K562 (cell line): Measurements from ENCODE around the gene MCM9. TPM values are rescaled to one million over a fixed set of nuclear protein-coding genes. Genes with fewer than 3 reads are reported as not detected.

Source experiments
- CREB1 ChIP-seq, 2 experiments: sonication (generic) in 1 of 2; formaldehyde crosslinking in 1 of 2; IDR thresholded peaks; 2 replicates each; pipeline versions ENCODE4 v1.6.1 to v1.8.0; 2012 to 2022; ENCODE audit warnings: inconsistent platforms in 1 of 2, mild to moderate bottlenecking in 1 of 2, missing genetic modification reagents in 1 of 2, moderate library complexity in 1 of 2
- EHMT2 ChIP-seq: fragments of 450-650 bp; IDR thresholded peaks from 2 replicates; pipeline ENCODE4 v1.6.1; 2018; ENCODE audit warnings: antibody characterized with exemption
- GTF2A2 ChIP-seq: IDR thresholded peaks from 2 replicates; pipeline ENCODE4 v1.6.1; 2016; ENCODE audit warnings: mild to moderate bottlenecking, missing genetic modification characterization, missing compliant biosample characterization
- GTF2E2 ChIP-seq: fragments of 200-800 bp; sonication (Bioruptor generic); IDR thresholded peaks from 2 replicates; pipeline ENCODE4 v1.6.1; 2016; ENCODE audit warnings: missing genetic modification characterization, missing compliant biosample characterization
- KDM5B ChIP-seq: fragments of 200-600 bp; sonication (generic); IDR thresholded peaks from 2 replicates; pipeline ENCODE4 v1.6.1; 2012; ENCODE audit warnings: low read depth, mild to moderate bottlenecking, moderate library complexity, low read length, control low read depth, inconsistent platforms; ENCODE audit not compliant: insufficient replicate concordance
- NR1H2 ChIP-seq: sonication (generic); formaldehyde crosslinking; IDR thresholded peaks from 2 replicates; pipeline ENCODE4 v1.4.0; 2020; ENCODE audit warnings: mild to moderate bottlenecking, missing genetic modification reagents
- POLR2AphosphoS5 ChIP-seq: IDR thresholded peaks from 2 replicates; pipeline ENCODE4 v1.6.1; 2011; ENCODE audit warnings: mild to moderate bottlenecking, low read depth, low read length, moderate library complexity; ENCODE audit not compliant: control insufficient read depth, insufficient read depth
- RBM14 ChIP-seq: fragments of 200-400 bp; formaldehyde crosslinking; IDR thresholded peaks from 2 replicates; pipeline ENCODE4 v1.6.1; 2018; ENCODE audit warnings: low read depth, mild to moderate bottlenecking, low read length, moderate library complexity, borderline replicate concordance; ENCODE audit not compliant: insufficient read depth
- TAF1 ChIP-seq: IDR thresholded peaks from 2 replicates; pipeline ENCODE4 v1.6.1; 2011; ENCODE audit warnings: mild to moderate bottlenecking, low read length, moderate library complexity; ENCODE audit not compliant: insufficient read depth, control insufficient read depth, severe bottlenecking; ENCODE audit errors: extremely low read depth
- THAP12 ChIP-seq: fragments of 250-450 bp; sonication (Bioruptor Pico); IDR thresholded peaks from 2 replicates; pipeline ENCODE4 v1.9.0; 2021; ENCODE audit warnings: mild to moderate bottlenecking, inconsistent platforms
- ZNF224 ChIP-seq: sonication (generic); formaldehyde crosslinking; IDR thresholded peaks from 2 replicates; pipeline ENCODE4 v1.8.0; 2022; ENCODE audit warnings: mild to moderate bottlenecking, missing genetic modification reagents
- ZNF263 ChIP-seq: sonication (generic); formaldehyde crosslinking; IDR thresholded peaks from 2 replicates; pipeline ENCODE4 v1.8.0; 2022; ENCODE audit warnings: mild to moderate bottlenecking, missing genetic modification reagents, borderline replicate concordance
- polyA plus RNA-seq, 8 experiments: library from polyadenylated mRNA; depleted of rRNA in 4 of 8; stranded (reverse) in 5 of 8; unstranded in 3 of 8; fragments of >200 nt; fragmentation: Nextera tagmentation in 2 of 8; fragmentation: Illumina TruSeq in 1 of 8; extraction: Ambion mirVana in 2 of 8; extraction: Trizol in 1 of 8; gene quantifications; 2 replicates each; pipeline versions ENCODE4 v1.2.1 to v1.2.3, GENCODE V29; 2011 to 2014; ENCODE audit warnings: inconsistent platforms in 1 of 8, missing spikeins in 1 of 8
- total RNA-seq, 7 experiments: library from RNA; depleted of rRNA in 6 of 7; stranded (reverse); fragments of >200 nt in 6 of 7; fragmentation: Illumina TruSeq in 2 of 7; extraction: Trizol in 2 of 7; gene quantifications; 2 replicates each; pipeline versions ENCODE4 v1.2.1 to v1.2.3, GENCODE V29; 2011 to 2021; ENCODE audit warnings: low replicate concordance in 1 of 7
- TF ChIP-seq, protein P1 (sequence below): sonication (generic); formaldehyde crosslinking; IDR thresholded peaks from 2 replicates; pipeline ENCODE4 v1.8.0; 2022; ENCODE audit warnings: mild to moderate bottlenecking, missing genetic modification reagents
- TF ChIP-seq, protein P2 (sequence below): fragments of 450-650 bp; IDR thresholded peaks from 2 replicates; pipeline ENCODE4 v1.6.1; 2016
- TF ChIP-seq, protein P3 (sequence below): sonication (generic); formaldehyde crosslinking; IDR thresholded peaks from 2 replicates; pipeline ENCODE4 v1.8.0; 2022; ENCODE audit warnings: missing genetic modification reagents, mild to moderate bottlenecking, moderate library complexity, borderline replicate concordance

MCM9 gene
- total and polyA plus RNA-seq, 9 of the 15 experiments (the other 6 are each of a cell fraction or from before 2014, with no cell fraction given) = 4.8 to 16.7 (median 11.6) TPM

- TF ChIP-seq THAP12 = peak; percentile 12; the same call in 1 of the 2 replicates
- TF ChIP-seq ZNF263 = 0 out of 2 replicates have a peak, but pooled peaks have one; percentile 12
- peak; percentile 62 for TF ChIP-seq TAF1
- TF ChIP-seq KDM5B = peak; percentile 54
- TF ChIP-seq GTF2E2 (tag) = peak; percentile 81
- no peak; the same call in 1 of the 2 replicates for TF ChIP-seq POLR2AphosphoS5
- peak; percentile 35; the same call in 1 of the 2 replicates for TF ChIP-seq GTF2A2 (tag)
- no peak for TF ChIP-seq ZNF224 (CRISPR knock-in tag)
- TF ChIP-seq, protein P1, sequence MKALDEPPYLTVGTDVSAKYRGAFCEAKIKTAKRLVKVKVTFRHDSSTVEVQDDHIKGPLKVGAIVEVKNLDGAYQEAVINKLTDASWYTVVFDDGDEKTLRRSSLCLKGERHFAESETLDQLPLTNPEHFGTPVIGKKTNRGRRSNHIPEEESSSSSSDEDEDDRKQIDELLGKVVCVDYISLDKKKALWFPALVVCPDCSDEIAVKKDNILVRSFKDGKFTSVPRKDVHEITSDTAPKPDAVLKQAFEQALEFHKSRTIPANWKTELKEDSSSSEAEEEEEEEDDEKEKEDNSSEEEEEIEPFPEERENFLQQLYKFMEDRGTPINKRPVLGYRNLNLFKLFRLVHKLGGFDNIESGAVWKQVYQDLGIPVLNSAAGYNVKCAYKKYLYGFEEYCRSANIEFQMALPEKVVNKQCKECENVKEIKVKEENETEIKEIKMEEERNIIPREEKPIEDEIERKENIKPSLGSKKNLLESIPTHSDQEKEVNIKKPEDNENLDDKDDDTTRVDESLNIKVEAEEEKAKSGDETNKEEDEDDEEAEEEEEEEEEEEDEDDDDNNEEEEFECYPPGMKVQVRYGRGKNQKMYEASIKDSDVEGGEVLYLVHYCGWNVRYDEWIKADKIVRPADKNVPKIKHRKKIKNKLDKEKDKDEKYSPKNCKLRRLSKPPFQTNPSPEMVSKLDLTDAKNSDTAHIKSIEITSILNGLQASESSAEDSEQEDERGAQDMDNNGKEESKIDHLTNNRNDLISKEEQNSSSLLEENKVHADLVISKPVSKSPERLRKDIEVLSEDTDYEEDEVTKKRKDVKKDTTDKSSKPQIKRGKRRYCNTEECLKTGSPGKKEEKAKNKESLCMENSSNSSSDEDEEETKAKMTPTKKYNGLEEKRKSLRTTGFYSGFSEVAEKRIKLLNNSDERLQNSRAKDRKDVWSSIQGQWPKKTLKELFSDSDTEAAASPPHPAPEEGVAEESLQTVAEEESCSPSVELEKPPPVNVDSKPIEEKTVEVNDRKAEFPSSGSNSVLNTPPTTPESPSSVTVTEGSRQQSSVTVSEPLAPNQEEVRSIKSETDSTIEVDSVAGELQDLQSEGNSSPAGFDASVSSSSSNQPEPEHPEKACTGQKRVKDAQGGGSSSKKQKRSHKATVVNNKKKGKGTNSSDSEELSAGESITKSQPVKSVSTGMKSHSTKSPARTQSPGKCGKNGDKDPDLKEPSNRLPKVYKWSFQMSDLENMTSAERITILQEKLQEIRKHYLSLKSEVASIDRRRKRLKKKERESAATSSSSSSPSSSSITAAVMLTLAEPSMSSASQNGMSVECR = peak; percentile 61; the same call in 1 of the 2 replicates
- TF ChIP-seq, protein P2, sequence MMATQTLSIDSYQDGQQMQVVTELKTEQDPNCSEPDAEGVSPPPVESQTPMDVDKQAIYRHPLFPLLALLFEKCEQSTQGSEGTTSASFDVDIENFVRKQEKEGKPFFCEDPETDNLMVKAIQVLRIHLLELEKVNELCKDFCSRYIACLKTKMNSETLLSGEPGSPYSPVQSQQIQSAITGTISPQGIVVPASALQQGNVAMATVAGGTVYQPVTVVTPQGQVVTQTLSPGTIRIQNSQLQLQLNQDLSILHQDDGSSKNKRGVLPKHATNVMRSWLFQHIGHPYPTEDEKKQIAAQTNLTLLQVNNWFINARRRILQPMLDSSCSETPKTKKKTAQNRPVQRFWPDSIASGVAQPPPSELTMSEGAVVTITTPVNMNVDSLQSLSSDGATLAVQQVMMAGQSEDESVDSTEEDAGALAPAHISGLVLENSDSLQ = peak; percentile 87
- TF ChIP-seq NR1H2 (CRISPR knock-in tag) = 0 out of 2 replicates have a peak, but pooled peaks have one; percentile 23
- TF ChIP-seq, protein P3, sequence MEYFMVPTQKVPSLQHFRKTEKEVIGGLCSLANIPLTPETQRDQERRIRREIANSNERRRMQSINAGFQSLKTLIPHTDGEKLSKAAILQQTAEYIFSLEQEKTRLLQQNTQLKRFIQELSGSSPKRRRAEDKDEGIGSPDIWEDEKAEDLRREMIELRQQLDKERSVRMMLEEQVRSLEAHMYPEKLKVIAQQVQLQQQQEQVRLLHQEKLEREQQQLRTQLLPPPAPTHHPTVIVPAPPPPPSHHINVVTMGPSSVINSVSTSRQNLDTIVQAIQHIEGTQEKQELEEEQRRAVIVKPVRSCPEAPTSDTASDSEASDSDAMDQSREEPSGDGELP (CRISPR knock-in tag) = no peak; the same call in 1 of the 2 replicates
- 0 out of 2 replicates have a peak, but pooled peaks have one; percentile 64 for TF ChIP-seq RBM14
- 0 out of 2 replicates have a peak, but pooled peaks have one; percentile 18 for TF ChIP-seq CREB1 (IDR thresholded peaks at IDR 0.05)
- TF ChIP-seq CREB1 (CRISPR knock-in tag; IDR thresholded peaks at IDR 0.05) = no peak; the same call in 1 of the 2 replicates
- no peak for TF ChIP-seq EHMT2
These were observed 40.3 kb downstream of the MCM9 start (continued) for GRCh38 chr6:118894425-118895260.
